Activated T-cell treated with anti-CD3 and anti-CD28 coated beads for 4 hours (primary cell): Measurements from ENCODE around the gene PSMG3.

ENCODE experiments used
- DNase-seq: peaks from one replicate; pipeline ENCODE4 v3.0.0-alpha.2; 2020

PSMG3 gene

GRCh38 chr7:1542841-1543747, 26.7 kb downstream of the PSMG3 start:
- DNase-seq = no peak

DNA sequence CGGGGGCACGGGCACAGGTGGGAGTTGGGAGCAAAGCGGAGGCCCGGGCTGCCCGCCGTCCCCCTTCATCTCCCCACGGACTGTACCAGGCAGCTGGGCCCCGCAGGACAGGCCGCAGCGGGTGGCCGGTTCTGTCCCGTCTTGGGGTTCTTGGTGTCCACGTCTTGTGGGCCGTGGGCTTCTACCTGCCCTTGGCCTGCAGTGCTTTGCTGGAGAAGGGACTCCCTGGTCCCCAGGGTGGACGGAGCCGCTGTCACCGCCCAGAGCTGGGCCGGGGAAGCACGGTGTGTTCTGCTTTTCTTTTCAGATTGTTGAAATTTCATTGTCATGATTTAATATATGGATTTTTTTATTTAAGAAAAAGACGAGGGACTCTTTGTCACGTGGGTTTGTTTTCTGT, 27.5 kb downstream of the PSMG3 start:
- no peak for DNase-seq

- no peak for DNase-seq
These were observed 28.2 kb downstream of the PSMG3 start for GRCh38 chr7:1541431-1542162.

DNA sequence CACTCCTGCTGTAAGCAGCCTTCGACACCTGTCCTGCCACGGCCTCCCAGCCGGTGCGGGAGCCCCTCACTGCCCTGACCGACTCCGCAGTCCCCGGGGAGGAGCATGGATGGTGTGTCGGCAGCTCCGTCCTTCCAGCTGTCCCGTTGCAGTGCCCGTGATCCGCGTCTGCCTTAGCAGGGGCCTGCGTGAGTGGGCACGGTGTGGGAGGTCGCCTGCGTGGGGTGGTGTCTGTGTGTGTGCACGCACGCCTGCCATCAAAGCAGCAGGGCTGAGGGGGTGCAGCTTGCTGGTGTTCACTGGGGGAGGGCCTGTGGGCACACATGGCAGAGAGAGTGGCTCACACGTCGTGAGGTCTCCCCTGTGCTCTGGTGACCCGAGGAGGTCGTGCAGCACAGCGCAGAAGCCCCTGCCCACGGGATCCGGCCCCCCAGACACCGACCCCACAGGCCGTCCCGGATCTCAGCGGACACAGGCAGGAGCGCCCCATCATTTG, 29.0 kb downstream of the PSMG3 start:
- no peak for DNase-seq

GRCh38 chr7:1539882-1540775, 29.7 kb downstream of the PSMG3 start:
- DNase-seq = no peak

DNA sequence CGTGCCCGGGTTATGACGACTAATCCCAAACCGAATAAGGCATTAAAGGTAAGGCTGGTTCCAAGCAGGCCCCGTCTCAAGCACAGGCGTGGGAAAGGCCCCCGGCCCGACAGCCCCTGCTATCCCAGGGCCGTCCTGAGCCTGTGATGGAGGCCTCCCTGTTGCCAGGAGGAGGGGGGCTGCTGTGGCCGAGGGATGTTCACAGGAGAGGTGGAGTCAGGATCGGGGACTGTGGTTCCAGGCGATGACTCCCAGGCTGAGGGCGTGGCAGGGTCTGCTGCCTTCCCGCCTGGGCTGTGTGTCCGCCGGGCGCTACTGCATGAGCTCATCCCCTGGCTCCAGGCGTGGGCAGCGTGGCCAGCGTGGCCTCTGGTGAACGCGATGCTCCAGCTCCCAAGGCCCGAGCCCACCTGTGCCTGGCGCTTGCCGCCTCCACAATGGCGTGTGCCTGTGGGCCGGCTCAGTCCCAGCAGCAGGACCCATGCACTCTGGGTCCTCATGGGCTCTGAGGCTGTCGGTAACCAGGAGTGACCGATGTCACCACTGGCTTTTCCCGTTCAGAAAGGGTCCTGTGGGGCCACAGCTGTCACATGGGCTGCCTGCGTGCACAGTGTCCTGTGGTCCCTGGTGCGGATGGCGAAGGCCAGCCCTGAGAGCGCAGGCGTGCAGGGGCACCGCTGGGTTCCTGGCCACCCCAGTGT, 30.5 kb downstream of the PSMG3 start:
- DNase-seq = no peak

GRCh38 chr7:1538544-1539180, 31.2 kb downstream of the PSMG3 start:
- no peak for DNase-seq

DNA sequence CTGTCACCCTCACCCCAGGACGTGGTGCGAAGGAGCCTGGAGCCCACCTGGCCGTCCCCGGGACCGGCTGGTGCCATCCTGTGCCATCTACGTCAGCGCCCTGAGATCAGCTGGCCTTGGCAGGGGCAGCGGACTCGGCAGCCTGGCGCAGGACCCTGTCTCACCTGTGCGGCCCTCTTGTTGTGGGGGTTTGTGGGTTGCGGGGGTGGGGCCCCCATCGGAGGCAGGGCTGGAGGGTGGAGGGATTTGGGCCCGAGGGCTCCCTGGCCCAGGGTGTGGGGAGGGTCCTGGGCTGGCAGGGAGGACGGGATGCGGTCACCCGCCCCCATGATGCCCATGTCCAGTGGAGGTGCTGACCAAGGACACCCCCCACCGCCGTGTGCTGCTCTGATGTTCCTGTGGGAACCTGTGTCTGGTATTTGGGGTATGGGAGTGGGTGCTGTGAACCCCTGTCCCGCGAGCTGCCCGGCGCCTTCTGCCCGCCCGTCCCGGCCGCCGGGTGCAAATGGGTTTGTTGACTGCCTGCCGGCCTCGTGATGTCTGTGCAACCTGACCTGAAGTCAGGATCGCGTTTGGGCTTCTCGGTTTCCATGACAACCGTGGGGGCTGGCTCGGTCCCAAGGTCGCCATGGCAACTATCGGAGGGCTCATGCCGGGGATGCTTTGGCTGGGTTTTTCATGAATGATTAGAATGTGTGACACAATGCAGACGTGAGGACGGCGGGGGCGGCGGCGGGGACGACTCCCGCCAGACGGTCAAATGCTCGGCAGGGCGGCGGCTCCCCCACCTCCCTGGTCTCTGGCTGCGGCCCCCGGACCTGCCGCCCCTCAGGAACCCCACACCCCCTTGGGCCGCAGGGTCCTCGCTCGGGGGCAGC, 32.1 kb downstream of the PSMG3 start:
- no peak for DNase-seq

DNA sequence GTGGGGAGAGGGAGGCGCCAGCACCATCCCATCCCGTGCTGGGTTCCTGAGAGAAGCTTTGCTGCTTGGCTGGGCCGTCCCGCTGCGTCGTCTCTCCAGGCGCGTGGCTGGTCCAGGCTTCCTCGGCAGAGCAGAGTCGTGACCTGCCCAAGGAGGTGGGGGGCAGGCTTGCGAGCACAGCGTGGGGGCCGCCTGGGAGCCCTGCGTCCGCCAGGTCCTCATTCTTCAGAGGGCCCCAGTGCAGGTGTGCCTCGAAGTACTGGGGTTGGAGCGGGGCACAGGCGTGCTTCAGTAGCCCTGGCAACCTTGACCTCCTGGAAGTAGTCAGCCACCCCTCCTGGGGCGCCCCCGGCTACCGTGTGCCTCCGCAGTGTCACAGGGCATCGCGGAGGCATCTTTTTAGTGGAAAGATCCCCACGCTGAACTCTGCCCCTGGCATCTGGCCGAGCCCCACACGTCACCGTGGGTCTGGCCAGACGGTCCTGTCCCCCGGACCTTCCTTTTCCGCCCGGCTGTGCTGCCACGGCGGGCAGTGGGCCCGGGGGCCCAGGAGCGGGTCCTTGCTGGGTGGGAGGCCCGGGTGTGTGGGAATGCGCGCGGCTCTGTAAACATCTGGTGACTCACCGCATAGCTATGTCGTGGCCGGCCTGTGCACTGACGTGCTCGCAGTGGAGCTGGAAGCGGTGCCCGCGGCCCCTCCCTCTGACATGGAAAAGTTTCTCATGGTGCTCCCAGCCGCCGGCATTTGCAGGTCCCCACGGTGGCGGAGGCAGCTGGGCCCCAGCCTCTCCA, 32.9 kb downstream of the PSMG3 start:
- no peak for DNase-seq

DNA sequence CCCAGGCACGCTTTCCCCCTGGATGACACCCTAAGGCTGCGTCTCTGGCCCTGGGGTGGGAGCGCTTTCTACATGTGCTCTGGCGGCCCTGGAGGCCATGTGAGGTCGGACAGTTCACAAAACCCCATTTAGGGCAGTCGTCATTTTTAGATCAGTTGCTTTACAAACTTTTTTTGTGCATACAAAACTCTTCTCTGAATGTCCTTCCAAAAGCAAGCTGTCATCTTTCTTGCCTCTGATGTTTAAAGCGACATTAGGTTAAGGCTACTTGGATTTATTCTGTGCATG, 33.4 kb downstream of the PSMG3 start:
- no peak for DNase-seq

- no peak for DNase-seq
These were observed 34.0 kb downstream of the PSMG3 start for GRCh38 chr7:1535701-1536454.

DNA sequence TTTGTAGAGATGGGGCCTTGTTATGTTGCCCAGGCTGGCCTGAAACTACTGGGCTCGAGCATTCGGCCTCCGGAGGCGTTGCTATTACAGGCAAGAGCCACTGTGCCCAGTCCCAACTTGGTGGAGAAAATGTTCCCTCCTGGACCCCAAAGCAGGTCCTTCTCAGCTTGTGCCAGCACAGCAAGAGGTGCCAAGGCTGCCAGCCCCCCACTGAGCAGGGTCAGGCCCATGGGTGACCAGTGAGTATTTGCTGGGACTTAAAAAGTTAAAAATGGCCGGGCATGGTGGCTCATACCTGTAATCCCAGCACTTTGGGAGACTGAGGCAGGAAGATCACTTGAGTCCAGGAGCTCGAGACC, 34.8 kb downstream of the PSMG3 start:
- no peak for DNase-seq

DNA sequence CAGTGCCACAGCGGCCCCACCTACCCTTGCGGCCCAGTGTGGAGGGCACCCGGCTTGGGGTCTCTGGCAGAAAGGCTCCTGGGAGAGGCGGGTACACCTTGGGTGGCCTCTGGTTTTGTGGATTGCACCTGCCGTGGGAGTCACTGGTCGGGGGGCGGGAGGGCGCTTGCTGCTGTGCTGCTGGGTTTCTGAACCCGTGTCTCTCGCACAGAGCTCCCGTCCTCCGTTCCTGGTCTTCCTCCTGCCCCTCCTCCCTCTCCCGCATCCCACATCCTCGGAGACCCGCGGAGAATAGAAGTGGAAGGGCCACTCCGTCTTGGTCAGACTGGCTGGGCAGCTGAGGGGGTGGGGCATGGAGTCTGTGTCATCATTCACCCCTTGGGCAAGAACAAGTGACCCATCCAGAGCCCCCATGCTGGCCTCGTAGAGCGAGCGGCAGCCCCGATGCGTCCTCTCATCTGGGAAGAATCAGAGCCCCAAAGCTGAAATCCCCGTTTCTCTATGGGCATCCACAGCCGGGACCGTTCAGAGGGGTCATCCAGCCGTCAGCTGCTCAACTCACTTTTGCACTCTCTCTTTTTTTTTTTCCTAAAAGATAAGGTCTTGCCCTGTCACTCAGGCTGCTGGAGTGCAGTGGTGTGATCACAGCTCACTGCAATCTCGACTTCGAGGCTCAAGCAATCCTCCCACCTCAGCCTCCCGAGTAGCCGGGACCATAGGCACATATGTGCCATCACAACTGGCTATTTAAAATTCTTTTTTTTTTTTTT, 35.3 kb downstream of the PSMG3 start:
- no peak for DNase-seq

DNA sequence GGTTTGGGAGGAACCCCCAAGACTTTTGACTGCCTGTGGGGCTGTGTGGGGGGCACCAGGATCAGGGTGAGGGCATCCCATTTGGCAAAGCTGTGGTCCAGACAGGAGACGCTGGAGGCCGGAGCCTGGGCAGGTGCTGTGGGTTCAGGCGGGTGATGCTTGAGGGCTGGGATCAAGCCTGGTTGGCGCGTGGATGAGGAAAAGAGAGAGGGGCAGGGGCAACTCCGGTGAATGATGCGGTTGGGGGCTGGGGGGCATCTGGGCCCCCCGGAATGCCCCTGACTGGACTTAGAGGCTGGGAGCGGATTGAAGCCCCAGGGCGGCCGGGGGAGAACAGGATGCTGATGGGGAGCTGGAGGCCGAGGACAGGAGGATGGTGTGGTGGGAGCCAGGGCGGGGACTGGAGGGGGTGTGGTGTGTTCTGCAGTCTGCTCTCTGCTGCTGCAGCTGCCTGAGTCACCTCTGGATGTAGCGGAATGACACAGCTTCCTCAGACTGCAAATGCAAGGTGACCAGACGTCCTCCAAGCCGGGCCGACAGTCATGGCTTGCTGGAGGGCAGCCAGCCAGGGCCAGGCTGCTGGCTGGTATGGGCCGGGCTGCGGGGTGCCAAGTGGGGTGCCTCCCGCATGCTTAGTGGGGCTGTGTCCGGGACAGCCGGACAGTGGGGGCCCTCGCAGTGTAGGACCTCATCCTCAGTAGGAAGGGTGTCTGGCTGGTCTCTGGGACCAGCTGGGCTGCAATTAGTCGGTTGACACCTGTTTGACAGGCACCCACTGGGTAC, 36.1 kb downstream of the PSMG3 start:
- no peak for DNase-seq

DNA sequence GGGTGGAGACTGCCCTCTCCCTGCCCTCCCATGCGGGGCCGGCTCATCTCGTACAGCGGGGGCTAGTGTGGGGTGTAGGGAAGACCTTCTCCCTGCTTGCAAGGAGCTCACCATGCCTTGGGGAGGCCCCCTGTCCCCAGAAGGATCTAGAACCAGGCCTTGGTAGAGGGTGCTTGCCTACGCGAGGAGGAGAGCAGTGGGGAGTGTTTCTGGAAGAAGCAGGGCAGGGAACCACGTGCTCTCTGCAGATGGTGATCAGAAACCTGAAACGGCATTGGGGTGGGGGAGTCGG, 36.6 kb downstream of the PSMG3 start:
- DNase-seq = no peak

DNA sequence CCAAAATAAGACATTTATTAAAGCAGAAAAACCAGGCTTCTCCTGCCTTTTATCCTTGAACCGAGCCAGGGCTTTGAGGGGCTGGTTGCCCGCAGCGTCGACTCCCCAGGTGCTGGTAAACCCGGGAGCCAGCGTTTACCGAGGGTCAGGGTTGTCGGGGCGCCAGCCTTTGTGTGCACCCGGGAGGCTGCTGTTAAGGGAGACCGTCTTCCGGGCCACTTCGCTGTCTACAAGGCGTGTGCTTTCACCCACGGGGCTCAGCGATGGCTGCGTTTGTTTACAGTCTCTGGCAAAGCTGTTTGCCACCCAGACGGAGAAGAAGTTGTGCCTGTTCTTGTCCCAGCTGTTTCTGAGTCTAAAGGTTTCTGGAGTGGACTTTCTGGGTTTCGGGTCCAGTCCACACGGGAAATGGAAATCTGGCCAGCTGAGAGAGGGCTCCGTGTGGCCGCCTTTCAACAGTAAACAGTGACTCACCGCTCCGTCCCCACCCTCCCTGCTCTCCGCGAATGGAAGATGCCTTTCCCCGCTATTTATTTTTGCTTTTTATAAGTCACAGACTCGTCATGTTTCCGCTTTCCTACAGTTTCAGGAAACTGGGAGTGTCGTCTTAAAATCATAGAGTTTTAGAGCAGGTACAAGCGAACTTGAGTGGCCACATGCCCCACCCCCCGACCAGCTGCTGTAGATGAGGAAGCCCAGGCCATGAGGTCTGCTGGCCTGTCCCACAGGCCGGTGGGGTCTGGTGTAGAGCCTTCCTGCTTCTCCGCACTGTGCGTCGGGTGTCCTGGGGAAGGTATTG, 37.2 kb downstream of the PSMG3 start:
- peak; percentile 53 for DNase-seq

DNA sequence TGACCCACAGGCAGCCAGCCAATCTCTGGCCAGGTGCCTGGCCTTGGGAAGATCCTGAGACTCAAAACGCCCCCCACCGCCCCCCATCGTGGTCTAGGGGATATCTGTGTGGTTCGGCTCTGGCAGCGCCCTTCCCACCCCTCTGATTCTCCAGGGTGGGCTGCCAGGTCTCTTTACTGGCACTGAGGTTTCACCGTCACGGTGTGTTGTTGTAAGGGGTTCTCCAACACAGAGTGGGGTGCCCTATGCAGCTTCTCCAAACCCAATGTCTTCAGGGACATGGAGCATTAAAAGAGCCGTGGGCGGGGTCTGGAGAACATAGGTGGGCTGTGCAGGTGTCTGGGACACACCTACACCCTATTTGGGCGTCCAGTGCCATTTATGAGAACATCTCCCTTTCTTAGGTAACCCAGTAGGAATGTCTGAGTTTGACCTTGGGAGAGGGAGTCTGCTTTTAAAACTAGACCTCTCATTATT, 37.8 kb downstream of the PSMG3 start:
- DNase-seq = no peak
